Left kidney (tissue), 8 donors: Measurements from ENCODE around the gene PSMD5. TPM values are rescaled to one million over a fixed set of nuclear protein-coding genes. Genes with fewer than 3 reads are reported as not detected.
A peak's percentile ranks its signal among the peaks of the same experiment; 100 is the strongest.

Experiments
- DNase-seq: peaks from one replicate; pipeline ENCODE4 v3.0.0-alpha.2; 2013
- long read RNA-seq, 8 donors: transcript quantifications; one replicate each; lab custom pipeline, GENCODE V29; 2026
- polyA plus RNA-seq: library from polyadenylated mRNA; unstranded; fragments of 120-200 nt; gene quantifications from one replicate; pipeline ENCODE4 v1.2.1, GENCODE V29; 2013; ENCODE audit not compliant: insufficient read length

PSMD5 gene
- polyA plus RNA-seq = 38.7 TPM
- long read RNA-seq, donor 1, transcript PSMD5-201 (10 exons, 3,443 nt) = major isoform, 11 of 12 reads
- long read RNA-seq, donor 1, partial matches to known transcripts = 0 of 12 reads
- long read RNA-seq, donor 1, other reads (novel, unspliced or antisense) = 0 of 12 reads
- long read RNA-seq, donor 2, transcript PSMD5-201 (10 exons, 3,443 nt) = major isoform, 6 of 8 reads
- long read RNA-seq, donor 2, partial matches to known transcripts = 0 of 8 reads
- long read RNA-seq, donor 2, other reads (novel, unspliced or antisense) = 0 of 8 reads
- long read RNA-seq, donor 3, transcript PSMD5-201 (10 exons, 3,443 nt) = major isoform, 6 of 6 reads
- long read RNA-seq, donor 3, partial matches to known transcripts = 0 of 6 reads
- long read RNA-seq, donor 3, other reads (novel, unspliced or antisense) = 0 of 6 reads
- long read RNA-seq, donor 4 = 0 reads
- long read RNA-seq, donor 5, transcript PSMD5-201 (10 exons, 3,443 nt) = major isoform, 13 of 14 reads
- long read RNA-seq, donor 5, partial matches to known transcripts = 0 of 14 reads
- long read RNA-seq, donor 5, other reads (novel, unspliced or antisense) = 0 of 14 reads
- long read RNA-seq, donor 6, partial matches to known transcripts = 0 of 4 reads
- long read RNA-seq, donor 6, other reads (novel, unspliced or antisense) = 0 of 4 reads
- long read RNA-seq, donor 7, transcript PSMD5-201 (10 exons, 3,443 nt) = major isoform, 16 of 28 reads
- long read RNA-seq, donor 7, partial matches to known transcripts = 11 of 28 reads
- long read RNA-seq, donor 7, other reads (novel, unspliced or antisense) = 0 of 28 reads
- long read RNA-seq, donor 8, partial matches to known transcripts = 16 of 18 reads
- long read RNA-seq, donor 8, other reads (novel, unspliced or antisense) = 0 of 18 reads

GRCh38 chr9:120842685-120843485 lies at the start of gene PSMD5:
PSMD5 (minus strand) TSS chr9:120842922; CDS start chr9:120842909, 13 bp downstream.
- DNase-seq = peak; percentile 94

- no peak for DNase-seq
Measured at GRCh38 chr9:120891884-120892747, 49.4 kb upstream of the PSMD5 start.

GRCh38 chr9:120891245-120891883 lies 48.6 kb upstream of the PSMD5 start:
- no peak for DNase-seq

- DNase-seq = no peak
Measured at GRCh38 chr9:120890320-120891244, 47.9 kb upstream of the PSMD5 start.

- DNase-seq = no peak
Measured at GRCh38 chr9:120889606-120890271, 47.0 kb upstream of the PSMD5 start.

- no peak for DNase-seq
Measured at GRCh38 chr9:120888626-120889025, 45.9 kb upstream of the PSMD5 start.

GRCh38 chr9:120886490-120886967 lies 43.8 kb upstream of the PSMD5 start:
- DNase-seq = no peak

- DNase-seq = peak; percentile 31
Measured at GRCh38 chr9:120885958-120886357, 43.2 kb upstream of the PSMD5 start.

GRCh38 chr9:120885457-120885856 lies 42.7 kb upstream of the PSMD5 start:
- DNase-seq = no peak

- DNase-seq = no peak
Measured at GRCh38 chr9:120883608-120883996, 40.9 kb upstream of the PSMD5 start.

- no peak for DNase-seq
Measured at GRCh38 chr9:120882935-120883607, 40.3 kb upstream of the PSMD5 start.

- DNase-seq = no peak
Measured at GRCh38 chr9:120879446-120879845, 36.7 kb upstream of the PSMD5 start.

GRCh38 chr9:120878188-120879130 lies 35.7 kb upstream of the PSMD5 start:
- DNase-seq = no peak

GRCh38 chr9:120877276-120878034 lies 34.7 kb upstream of the PSMD5 start:
- peak; percentile 48 for DNase-seq

- DNase-seq = no peak
Measured at GRCh38 chr9:120876842-120877240, 34.1 kb upstream of the PSMD5 start, which contains the start of gene PHF19. PHF19 (minus strand) TSS chr9:120877188; CDS start chr9:120874741, 2,447 bp downstream.
